PC-9 (cell line): Measurements from ENCODE around the gene DDI1. TPM values are rescaled to one million over a fixed set of nuclear protein-coding genes. Genes with fewer than 3 reads are reported as not detected.

Experiments used
- BruUV-seq: library from RNA; stranded (reverse); fragments of 400-500 nt; replicated peaks from 2 replicates; lab custom pipeline; 2021; lab: Mats Ljungman, UMichigan
- CTCF ChIA-PET: fragments of 300-600 bp; sonication (Branson Sonifier 250); formaldehyde crosslinking; loops from one replicate; lab custom pipeline; 2022; ENCODE audit warnings: antibody characterized with exemption; lab: Charles Lee
- POLR2A ChIA-PET: fragments of 300-600 bp; sonication (Branson Sonifier 250); formaldehyde crosslinking; loops from one replicate; lab custom pipeline; 2022; ENCODE audit warnings: antibody characterized with exemption; ENCODE audit not compliant: unreplicated experiment; lab: Charles Lee
- DNase-seq, 2 experiments: peaks; one replicate each; pipeline versions ENCODE4 v3.0.0 to v3.0.0-alpha.2; 2015 to 2022; ENCODE audit warnings: mixed read lengths in 1 of 2
- H2AFZ ChIP-seq: fragments of 200-600 bp; sonication (generic); 2 replicates; pipeline ENCODE4 v1.8.1; 2017; ENCODE audit warnings: antibody characterized with exemption
- H3F3A ChIP-seq: fragments of 200-600 bp; sonication (generic); 2 replicates; pipeline ENCODE4 v1.8.1; 2017; ENCODE audit warnings: antibody characterized with exemption, mild to moderate bottlenecking, low read depth; ENCODE audit not compliant: insufficient read depth
- H3K27ac ChIP-seq: fragments of 200-600 bp; sonication (generic); 2 replicates; pipeline ENCODE4 v1.6.1; 2016; ENCODE audit warnings: mixed run types
- H3K27me3 ChIP-seq: fragments of 200-600 bp; sonication (generic); 2 replicates; pipeline ENCODE4 v1.6.1; 2016; ENCODE audit warnings: low read depth, mixed run types; ENCODE audit not compliant: insufficient read depth
- H3K36me3 ChIP-seq: fragments of 200-600 bp; sonication (generic); 2 replicates; pipeline ENCODE4 v1.6.1; 2016; ENCODE audit warnings: low read depth, mixed run types
- H3K4me1 ChIP-seq: fragments of 200-600 bp; sonication (generic); replicated peaks from 2 replicates; pipeline ENCODE4 v1.6.1; 2016; ENCODE audit warnings: mixed run types; ENCODE audit not compliant: insufficient read depth
- H3K4me2 ChIP-seq: fragments of 200-600 bp; sonication (generic); 2 replicates; pipeline ENCODE4 v1.6.1; 2017; ENCODE audit warnings: mixed run types
- H3K4me3 ChIP-seq: fragments of 200-600 bp; sonication (generic); 2 replicates; pipeline ENCODE4 v1.6.1; 2016; ENCODE audit warnings: mixed run types
- H3K79me2 ChIP-seq: fragments of 200-600 bp; sonication (generic); 2 replicates; pipeline ENCODE4 v1.6.1; 2017; ENCODE audit warnings: low read depth, mixed run types
- H3K9me2 ChIP-seq: fragments of 200-600 bp; sonication (generic); 2 replicates; pipeline ENCODE4 v1.8.1; 2017; ENCODE audit warnings: mild to moderate bottlenecking; ENCODE audit not compliant: insufficient read depth
- H3K9me3 ChIP-seq: fragments of 200-600 bp; sonication (generic); 2 replicates; pipeline ENCODE4 v1.8.1; 2016; ENCODE audit warnings: low read depth; ENCODE audit not compliant: insufficient read depth
- H4K20me1 ChIP-seq: fragments of 200-600 bp; sonication (generic); 2 replicates; pipeline ENCODE4 v1.8.1; 2017; ENCODE audit not compliant: insufficient read depth
- CTCF ChIP-seq: fragments of 200-600 bp; sonication (generic); conservative IDR thresholded peaks from 2 replicates; pipeline ENCODE4 v1.6.1; 2017; ENCODE audit warnings: mixed run types, antibody characterized with exemption, mild to moderate bottlenecking, moderate library complexity
- EZH2 ChIP-seq: fragments of 200-600 bp; sonication (generic); IDR thresholded peaks from 2 replicates; pipeline ENCODE4 v1.8.0; 2017; ENCODE audit warnings: antibody characterized with exemption, low read depth
- intact Hi-C: fragments of 100-400 bp; cut with micrococcal nuclease; formaldehyde crosslinking; loops from one replicate; pipeline ENCODE4 v1.10.0; 2022; ENCODE audit not compliant: unreplicated experiment
- total RNA-seq: library from RNA; stranded (reverse); gene quantifications from 2 replicates; pipeline ENCODE4 v1.2.3, GENCODE V29; 2021

Gene DDI1
- total RNA-seq, 1 experiment from 2014 or later = not detected

DNA sequence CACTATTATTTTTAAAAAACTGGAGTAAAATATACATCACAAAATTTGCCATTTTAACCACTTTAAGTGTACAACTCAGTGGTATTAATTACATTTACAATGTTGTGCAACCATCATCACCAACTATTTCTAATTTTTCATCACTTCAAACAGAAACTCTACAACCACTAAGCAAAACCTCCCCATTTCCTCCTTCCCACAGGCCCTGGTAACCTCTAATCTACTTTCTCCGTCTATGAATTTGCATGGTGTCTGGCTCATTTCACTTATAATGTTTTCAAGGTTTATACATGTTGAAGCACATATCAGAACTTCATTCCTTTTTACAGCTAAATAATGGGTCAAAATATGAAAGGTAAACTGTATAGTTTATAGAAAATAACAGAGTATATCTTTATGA, 24.4 kb downstream of the DDI1 start:
- no peaks in the 10 kb centered on the region for H3K27me3 ChIP-seq
- H3K9me2 ChIP-seq = no peaks in the 10 kb centered on the region
- POLR2A ChIA-PET = no interaction called here
- no peak overlapping the region for H3K27ac ChIP-seq
- no TSS peak for BruUV-seq
- no peak overlapping the region for H3K4me2 ChIP-seq
- no peak for DNase-seq
- H3K79me2 ChIP-seq = no peaks in the 10 kb centered on the region
- H2AFZ ChIP-seq = no peak overlapping the region
- H3K36me3 ChIP-seq = no peaks in the 10 kb centered on the region
- no peaks in the 10 kb centered on the region; the same call in 1 of the 2 replicates for H3K9me3 ChIP-seq
- H4K20me1 ChIP-seq = no peaks in the 10 kb centered on the region
- intact Hi-C loops = no loop called here
- H3F3A ChIP-seq = no peaks in the 10 kb centered on the region
- no peak overlapping the region for H3K4me3 ChIP-seq
- TF ChIP-seq EZH2 (no peak), CTCF (no peak)
- CTCF ChIA-PET = no interaction called here
- no peaks in the 10 kb centered on the region for H3K4me1 ChIP-seq

GRCh38 chr11:104061853-104062521, 25.5 kb downstream of the DDI1 start:
- Histone ChIP-seq H3K9me3 (no peaks in the 10 kb centered on the region; the same call in 1 of the 2 replicates), H3F3A (no peaks in the 10 kb centered on the region), H3K36me3 (no peaks in the 10 kb centered on the region), H3K4me3 (no peak overlapping the region), H3K9me2 (no peaks in the 10 kb centered on the region; the same call in 1 of the 2 replicates), H3K27ac (no peak overlapping the region), H3K4me1 (no peaks in the 10 kb centered on the region), H3K27me3 (no peaks in the 10 kb centered on the region), H3K79me2 (no peaks in the 10 kb centered on the region), H3K4me2 (no peak overlapping the region), H2AFZ (no peak overlapping the region), H4K20me1 (no peaks in the 10 kb centered on the region)
- intact Hi-C loops = no loop called here
- no TSS peak for BruUV-seq
- ChIA-PET POLR2A (no interaction called here), CTCF (no interaction called here)
- TF ChIP-seq EZH2 = no peak
- TF ChIP-seq CTCF = no peak
- no peak for DNase-seq

- Histone ChIP-seq H3K9me2 (no peaks in the 10 kb centered on the region; the same call in 1 of the 2 replicates), H3K9me3 (no peaks in the 10 kb centered on the region; the same call in 1 of the 2 replicates), H3K79me2 (no peaks in the 10 kb centered on the region), H3K4me1 (no peaks in the 10 kb centered on the region), H2AFZ (no peak overlapping the region), H4K20me1 (no peaks in the 10 kb centered on the region), H3K4me3 (no peak overlapping the region), H3K27me3 (no peaks in the 10 kb centered on the region), H3K27ac (no peak overlapping the region), H3K4me2 (no peak overlapping the region), H3K36me3 (no peaks in the 10 kb centered on the region), H3F3A (no peaks in the 10 kb centered on the region)
- POLR2A ChIA-PET = no interaction called here
- TF ChIP-seq EZH2 (no peak), CTCF (no peak)
- CTCF ChIA-PET = no interaction called here
- intact Hi-C loops = no loop called here
- DNase-seq = no peak
- BruUV-seq = no TSS peak
These were observed 27.7 kb downstream of the DDI1 start for GRCh38 chr11:104064034-104064630.
